Astrocyte of the hippocampus (primary cell): ENCODE measurements around the gene STAM.
"Not testable (repeated sequence)": the region's sequence is repeated elsewhere in the genome, so short reads cannot be mapped to it uniquely, and the experiment has no call there.

Experiments
- DNase-seq: peaks from one replicate; pipeline ENCODE4 v3.0.0; 2011; ENCODE audit warnings: low read depth, low spot score

The STAM gene

DNA sequence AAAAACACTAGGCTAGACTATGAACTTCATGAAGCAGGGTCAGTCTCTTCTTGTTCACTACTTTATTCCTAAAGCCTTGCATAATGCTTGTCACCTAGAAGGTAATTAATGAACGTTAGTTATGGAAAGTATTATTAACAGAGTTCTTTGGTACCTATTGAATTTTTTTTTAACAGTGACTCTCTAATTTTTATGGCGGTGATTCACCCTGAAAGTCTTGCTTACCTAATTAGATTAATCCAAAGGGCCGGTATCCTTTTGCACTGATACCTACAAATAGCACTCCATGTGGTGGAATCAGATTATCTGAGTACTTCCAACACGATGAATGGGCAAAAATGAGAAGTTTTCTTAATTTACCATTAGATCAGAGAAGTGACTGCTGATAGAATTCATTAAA lies 31.7 kb downstream of the STAM start:
- DNase-seq: no peak

DNA sequence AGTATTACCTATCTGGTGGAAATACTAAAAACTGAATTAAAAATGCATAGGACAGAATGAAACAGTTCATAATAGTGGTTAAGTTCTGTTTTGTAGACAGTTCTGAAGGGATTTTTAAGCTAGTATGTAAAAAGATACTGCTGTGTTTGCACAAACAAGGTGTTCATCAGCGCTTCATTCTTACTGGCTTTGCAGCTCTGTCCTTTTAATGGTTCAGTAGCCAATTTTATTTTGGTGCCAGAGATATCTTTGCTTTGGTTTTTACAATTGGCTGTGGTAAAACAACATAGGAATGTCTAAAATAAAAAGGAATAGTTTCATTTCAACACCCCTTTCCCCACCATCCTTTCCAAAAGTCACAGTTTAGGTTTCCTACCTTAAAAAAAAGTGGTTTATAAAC lies 33.0 kb downstream of the STAM start:
- DNase-seq: peak; percentile 27

DNA sequence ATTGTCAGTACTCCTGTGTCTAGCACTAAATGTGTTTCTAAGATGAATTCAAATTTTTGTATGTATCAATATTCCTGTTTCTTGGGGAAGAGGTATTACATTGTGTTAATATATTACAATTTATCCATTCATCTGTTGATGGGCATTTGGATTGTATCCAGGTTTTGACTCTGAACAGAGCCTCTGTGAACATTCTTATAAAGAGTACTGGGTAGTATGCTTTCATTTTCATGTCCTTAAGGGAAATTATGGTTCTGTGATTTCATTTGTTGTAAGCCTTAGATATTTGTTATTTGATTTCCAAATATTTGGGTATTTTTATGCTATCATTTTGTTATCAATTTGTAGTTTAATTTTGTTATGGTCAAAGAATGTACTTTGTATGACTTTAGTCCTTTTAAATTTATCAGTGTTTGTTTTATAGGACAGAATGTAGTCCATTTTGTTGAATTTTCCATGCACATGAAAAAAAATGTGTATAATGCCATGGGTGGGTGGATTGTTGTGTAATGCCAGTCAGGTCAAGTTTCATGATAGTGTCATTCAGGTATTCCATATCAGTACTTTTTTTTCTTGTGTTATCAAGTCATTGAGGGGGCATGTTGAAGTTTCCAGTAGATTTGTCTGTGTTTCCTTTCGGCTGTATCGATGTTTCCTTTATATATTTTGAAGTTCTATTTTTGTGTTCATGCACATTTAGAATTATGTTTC lies 38.4 kb downstream of the STAM start:
- DNase-seq: no peak

DNA sequence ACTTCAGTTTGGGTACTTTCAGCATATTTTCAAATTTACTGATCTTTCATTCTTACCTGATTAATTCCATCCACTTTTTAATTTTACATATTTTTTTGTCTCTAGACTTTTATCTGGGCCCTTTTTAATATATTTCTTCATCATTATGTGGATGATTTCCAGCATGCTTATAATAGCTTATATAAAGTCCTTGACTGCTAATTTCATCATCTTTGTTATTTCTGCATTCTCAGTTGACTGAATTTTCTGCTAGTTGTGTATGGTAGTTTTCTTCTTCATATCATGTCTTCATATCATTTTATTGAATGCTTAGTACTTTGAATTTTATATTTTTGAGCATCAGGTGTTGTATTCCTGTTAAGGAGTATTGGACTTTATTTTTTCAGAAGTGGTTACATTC lies 39.6 kb downstream of the STAM start:
- no peak for DNase-seq

DNA sequence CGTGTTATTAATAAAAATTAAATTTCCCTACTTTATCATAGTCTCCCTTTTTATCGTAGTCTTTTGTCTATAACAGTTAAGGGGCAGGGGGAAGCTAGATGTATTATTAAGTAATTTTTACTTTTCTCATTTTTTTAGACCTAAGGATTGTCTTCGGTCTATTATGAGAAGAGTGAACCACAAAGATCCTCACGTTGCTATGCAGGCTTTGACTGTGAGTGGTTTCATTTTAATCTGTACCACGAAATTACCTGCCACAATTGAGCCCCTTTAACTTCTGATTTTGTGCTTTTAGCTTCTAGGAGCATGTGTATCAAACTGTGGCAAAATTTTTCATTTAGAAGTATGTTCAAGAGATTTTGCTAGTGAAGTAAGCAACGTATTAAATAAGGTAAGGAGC lies 40.6 kb downstream of the STAM start:
- DNase-seq: no peak

DNA sequence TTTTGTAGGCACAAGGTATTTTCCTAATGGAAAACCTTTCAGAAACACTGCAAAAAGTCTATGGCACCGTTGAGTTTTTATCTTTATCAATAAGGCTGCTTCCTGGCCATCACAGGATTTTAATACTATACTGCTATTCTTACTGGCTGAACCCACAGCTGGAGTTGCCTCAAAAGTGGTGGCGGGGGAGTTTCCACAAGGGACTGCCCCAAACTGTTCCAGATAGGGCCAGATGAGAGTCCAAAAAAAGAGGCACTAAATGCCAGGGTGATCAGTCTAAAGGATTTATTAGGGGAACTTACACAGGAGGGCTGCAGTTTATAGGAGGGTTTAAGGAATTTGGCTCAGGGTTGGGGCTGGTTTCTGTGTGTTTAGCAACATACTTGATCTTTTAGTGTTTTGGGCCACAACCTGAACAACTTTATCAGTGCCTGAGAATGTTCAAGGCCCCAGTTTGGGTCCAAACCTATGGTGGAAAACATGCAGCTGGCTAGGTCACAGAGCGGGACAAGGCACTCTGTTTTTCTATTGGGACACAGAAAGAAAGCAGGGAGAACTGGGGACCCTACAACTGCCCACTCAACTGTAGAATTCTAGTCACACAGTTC lies 41.4 kb downstream of the STAM start:
- no peak for DNase-seq

DNA sequence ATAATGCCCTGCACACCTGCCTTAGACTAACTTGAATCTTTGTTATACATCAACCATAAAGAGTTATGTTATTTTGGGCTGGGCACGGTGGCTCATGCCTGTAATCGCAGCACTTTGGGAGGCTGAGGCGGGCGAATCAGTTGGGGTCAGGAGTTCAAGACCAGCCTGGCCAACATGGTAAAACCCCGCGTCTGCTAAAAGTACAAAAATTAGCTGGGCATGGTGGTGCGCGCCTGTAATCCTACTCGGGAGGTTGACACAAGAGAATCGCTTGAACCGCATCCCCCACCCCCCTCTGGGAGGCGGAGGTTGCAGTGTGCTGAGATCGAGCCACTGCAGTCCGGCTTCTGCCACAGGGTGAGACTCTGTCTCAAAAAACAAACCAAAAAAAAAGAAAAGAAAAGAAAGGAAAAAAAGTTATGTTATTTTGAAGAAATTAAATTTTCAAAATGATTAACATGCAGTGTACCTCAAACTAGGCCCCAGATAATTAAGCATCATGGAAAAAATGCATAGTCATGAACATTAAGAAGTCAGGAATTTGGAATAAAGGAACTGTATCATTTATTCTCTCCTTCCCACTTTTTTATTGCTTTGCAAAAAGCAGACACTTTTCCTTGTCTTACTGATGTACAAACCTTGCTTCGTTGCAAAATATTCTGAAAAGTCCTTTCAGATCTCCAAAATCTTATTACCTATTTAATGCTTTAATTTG lies 43.3 kb downstream of the STAM start:
- no peak for DNase-seq

DNA sequence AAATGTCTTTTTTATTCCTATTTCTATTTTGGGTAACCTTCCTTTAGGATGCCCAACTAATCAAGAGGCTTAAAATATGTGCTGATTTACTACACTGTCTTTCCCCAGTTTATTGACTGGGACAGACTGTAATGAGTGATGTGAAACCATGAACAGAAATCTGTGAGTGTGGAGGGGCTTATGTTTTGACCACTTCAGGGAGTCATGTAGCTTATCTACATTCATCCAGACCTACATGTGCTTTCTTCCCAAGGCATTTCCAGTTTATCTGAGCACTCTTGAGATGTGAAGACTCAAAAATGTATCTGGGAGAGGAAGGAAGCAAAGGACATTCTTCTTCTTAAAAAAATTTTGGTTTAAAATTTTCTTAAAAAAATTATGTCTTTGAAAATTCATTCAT lies 45.2 kb downstream of the STAM start:
- no peak for DNase-seq

DNA sequence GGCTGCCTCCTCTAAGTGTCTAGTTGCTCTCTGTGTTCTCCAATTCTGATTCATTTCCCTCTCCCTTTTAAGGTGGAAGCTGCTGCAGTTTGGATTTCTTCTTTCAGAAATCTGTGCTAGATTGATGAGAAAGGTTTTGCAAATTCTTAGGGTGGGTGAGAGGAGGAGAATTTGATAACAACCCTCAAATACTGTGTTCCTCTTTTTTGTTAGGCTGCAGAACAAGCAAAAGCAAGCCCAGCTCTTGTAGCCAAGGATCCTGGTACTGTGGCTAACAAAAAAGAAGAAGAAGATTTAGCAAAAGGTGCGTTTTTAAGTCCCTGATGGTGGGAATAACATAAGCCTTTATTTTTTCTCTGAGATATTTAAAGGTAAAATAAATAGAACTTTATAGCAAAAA lies 49.1 kb downstream of the STAM start:
- no peak for DNase-seq

DNA sequence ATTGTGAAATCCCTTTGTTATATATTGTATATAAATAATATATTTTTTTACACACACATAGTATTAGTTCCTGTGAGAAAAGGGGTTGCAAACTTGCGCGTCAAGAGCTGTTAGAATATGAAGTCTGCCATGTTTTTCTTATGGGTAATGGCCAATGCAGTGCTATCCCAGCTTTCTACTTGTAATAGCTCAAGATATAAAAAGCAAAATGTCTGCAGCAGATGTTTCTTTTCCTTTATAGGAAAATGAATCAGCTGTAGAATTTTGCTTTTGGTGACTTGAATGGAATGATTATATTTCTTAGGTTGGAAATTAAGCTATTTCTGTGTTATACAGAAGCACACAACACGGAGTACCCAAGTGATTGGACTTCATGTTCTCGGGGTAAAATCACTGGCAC lies 54.7 kb downstream of the STAM start:
- no peak for DNase-seq

DNA sequence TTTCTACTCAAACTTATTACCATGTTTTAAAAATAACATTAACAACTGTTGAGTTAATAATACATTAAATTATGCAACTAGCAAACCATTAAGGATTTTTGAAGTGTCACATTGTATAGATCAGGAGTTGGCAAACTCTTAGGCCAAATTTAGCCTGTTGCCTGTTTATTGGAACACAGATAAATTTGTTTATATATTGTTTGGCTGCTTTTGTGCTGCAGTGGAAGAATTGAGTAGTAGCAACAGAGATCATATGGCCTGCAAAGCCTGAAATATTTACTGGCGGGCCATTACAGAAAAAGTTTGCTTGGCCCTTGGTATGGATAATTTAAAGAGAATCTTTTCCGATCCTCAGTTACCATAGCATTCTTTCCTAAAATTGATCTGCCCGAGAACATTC lies 57.4 kb downstream of the STAM start:
- DNase-seq: no peak

DNA sequence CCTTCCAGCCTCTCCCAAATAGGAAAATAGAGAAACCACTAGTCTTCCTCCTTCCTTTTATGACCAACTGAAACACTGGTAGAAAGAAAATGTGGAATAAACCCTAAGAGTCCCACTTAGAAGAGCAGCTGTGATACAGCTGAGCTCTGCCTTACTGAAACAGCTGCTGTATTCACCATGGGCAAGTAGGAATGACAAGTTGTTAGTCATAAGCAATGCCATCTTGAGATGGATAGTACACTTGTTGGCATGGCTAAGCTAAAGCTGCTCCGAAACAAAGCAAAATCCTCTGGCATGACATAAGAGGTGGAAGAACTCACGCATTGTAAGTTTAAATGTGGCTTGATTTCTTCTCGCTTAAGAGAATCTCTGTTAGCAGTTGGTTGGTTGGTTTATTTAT lies 59.8 kb downstream of the STAM start:
- no peak for DNase-seq

DNA sequence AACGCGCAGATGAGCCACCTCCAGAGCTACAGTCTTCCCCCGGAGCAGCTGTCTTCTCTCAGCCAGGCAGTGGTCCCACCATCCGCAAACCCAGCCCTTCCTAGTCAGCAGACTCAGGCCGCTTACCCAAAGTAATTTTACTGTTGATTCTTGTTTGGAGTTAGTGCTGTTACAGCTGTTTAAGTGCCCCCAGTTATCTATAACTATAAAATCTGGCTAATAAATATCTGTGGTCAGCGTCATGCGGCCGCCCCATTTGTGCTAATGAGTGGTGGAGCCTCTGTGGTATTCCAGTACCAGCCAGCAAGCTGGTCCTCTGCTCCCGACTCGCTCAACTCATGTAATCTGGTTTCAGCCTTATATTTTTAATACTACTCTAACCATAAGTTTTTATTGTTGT lies 64.9 kb downstream of the STAM start:
- DNase-seq: no peak

DNA sequence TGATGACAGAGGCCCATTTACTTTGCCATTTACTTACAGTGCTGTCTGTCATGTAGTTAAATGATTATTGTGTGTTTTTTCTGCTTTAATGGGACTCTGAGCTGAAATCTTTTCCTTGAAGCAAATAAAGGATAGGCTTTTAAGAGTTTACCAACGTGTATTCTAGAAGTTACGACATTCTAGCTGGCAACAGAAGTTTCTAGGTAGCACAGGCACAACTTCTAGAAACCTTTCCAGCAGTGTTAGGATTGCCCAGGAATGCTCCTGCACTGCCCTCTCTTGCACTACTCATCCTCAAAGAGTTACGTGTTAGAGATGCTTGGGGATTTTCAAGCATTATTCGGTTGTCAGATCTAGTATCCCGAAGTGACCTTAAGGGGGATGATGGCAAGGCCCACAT lies 65.5 kb downstream of the STAM start:
- no peak for DNase-seq

DNA sequence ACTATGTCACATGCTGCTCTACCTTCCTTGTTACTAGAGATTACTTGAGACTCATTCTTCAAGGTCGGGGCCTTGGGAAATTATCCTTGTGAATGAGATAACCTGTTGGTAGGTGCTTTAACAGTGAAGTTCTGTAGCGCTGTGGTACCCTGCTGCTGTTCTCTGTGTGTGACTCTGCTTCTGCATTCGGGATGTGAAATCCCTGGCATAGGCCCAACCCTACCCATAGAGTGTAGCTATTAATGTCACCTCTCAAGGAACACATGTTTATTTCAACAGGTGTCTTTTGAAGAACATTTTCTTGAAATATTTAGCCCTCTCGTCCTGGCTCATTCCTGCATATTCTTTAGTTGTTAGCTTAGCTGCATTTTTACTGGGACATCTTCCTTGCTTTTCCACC lies 66.2 kb downstream of the STAM start:
- DNase-seq: no peak

DNA sequence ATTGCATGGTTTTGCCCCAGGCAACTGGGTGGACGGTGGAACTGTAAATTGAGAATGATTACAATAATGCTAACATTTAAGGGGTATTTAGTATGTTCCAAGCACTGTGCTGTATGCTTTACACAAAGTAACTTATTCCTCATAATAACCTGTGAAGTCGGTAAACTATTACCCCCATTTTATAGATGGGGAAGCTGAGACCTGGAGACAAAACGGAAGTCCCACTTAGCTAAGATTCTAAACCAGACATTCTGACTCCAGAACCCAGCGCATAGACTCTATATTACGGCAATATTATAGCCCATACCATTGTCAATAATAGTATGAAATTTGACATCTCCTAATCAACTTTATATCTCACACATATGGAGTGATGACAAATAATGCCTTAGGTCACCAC lies 68.1 kb downstream of the STAM start:
- DNase-seq: no peak

DNA sequence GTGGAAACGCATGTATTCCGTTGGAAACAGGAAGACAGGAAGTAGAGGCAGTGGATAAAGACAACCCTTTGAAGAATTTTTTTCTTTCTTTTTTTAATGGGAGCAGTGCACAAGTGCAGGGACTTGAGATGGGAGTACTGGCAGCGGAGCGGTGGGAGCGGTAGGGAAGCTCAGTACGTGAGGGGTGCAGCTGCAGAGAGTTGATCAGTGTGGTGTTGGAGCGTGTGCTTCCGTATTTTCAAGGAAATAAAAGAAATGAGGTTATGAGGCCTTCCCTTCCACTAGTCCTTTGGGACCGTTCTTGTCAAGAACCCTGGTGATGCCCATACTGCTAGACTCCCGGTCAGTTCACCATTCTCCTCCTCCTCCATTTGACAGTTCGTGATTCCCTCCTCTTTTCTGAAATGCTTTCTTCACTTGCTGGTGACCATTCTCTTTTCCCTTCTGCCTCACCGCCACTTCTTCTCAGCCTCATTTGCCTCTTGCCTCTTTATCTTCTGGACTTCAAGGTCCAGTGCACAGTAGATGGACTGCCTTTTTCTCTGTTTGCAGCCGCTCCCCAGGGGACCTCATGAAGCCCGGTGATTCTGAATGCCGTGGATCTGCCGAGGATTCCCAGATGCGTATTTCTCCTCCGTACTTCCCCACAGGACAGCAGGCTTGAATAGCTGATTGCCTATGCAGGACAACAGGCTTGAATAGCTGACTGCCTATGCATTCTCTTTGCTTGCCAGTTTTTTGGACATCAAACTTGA lies 68.9 kb downstream of the STAM start:
- peak; percentile 5 for DNase-seq

DNA sequence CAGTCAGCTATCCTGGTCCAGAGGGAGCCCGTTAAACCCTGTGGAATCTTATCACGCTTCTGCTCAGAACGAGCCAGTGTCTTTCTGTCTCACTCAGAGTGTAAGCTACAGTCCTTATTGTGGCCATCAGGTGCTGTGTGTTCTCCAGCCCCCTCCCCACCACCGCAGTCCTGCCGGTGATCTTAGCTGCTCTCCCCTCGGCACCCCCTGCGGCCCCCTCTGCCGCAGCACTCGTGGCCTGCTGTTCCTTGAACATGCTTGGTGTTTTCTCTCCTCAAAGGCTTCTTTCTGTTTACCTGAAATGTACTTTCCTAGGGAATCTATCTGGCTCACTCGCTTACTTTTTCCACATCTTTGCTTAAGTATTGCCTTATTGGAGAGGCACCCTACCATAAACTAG lies 69.8 kb downstream of the STAM start:
- no peak for DNase-seq

DNA sequence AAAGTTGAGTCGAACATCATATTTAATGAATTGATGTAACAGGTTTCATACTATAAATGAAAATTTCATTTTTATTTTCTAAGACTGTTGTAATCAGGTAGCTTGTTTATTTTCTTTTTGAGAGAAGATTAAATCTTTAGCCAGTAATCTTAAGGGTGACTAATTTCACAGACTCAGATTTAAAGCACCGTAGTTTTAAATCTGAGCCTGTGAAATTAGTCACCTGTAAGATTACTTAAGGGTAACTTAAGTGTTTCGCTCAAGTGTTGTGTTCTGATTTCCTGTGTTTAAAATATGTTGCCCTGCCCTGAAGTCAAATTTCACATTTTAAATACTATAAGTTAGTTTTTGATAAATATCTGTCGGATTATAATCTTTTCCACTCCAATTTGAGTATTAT lies 72.2 kb downstream of the STAM start:
- DNase-seq: no peak

DNA sequence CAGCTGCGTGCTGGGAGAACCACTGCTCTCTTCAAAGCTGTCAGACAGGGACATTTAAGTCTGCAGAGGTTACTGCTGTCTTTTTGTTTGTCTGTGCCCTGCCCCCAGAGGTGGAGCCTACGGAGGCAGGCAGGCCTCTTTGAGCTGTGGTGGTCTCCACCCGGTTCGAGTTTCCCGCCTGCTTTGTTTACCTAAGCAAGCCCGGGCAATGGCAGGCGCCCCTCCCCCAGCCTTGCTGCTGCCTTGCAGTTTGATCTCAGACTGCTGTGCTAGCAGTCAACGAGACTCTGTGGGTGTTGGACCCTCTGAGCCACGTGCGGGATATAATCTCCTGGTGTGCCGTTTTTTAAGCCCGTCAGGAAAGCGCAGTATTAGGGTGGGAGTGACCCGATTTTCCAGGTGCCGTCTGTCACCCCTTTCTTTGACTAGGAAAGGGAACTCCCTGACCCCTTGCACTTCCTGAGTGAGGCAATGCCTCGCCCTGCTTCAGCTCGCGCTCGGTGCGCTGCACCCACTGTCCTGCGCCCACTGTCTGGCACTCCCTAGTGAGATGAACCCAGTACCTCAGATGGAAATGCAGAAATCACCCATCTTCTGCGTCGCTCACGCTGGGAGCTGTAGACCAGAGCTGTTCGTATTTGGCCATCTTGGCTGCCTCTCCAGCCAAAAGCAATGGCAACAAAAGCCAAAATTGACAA lies 78.5 kb downstream of the STAM start:
- not testable (repeated sequence) for DNase-seq

DNA sequence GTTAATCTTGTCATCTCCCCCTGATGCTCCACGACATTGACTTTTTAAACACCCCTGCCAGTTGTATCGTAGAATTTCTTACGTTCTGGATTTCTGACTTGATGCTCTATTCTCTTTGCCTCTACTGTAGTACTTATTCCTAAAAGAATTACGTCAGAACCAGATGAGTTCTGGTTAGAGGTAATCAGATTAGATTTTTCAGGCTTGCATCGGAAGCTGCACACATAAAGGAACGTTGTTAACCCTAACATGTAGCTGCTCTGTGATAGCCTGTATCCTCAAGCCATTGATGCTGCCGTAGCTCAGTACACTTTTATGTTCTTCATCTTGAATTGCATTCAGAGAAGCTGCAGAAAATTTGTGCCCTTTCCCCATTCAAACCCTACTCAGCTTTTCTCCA lies 81.8 kb downstream of the STAM start:
- DNase-seq: no peak

DNA sequence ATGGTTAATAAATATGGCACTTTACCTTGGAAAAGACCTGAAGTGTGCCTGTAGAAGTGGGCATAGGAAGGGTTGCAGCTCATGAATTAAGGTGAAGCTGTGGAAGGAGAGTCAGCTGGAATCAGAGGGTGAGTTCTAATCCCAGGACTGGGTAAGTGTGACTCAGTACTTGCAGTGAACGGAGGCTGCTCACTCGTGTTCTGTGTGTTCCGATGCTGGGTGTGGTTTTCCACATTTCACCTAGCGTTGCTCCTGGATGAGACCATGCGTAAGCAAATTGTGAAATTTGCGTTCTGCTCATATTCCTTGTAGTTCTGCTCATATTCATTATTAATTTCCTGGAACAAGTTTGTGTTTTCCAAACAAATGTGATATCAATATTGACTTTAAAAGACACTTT lies 85.7 kb downstream of the STAM start:
- no peak for DNase-seq
